GM18951 (cell line): ENCODE data around the gene ZNF101.
"Not testable (repeated sequence)": the region's sequence is repeated elsewhere in the genome, so short reads cannot be mapped to it uniquely, and the experiment has no call there.

Experiments used
- POLR2A ChIP-seq: IDR thresholded peaks from 4 replicates; pipeline ENCODE4 v1.6.1; 2011; ENCODE audit warnings: mild to moderate bottlenecking; ENCODE audit not compliant: insufficient read length, insufficient read depth; ENCODE audit errors: extremely low read depth
- in situ Hi-C: fragments of 300-500 bp; cut with MboI; formaldehyde crosslinking; loops from one replicate; pipeline ENCODE4 v1.12.0; 2022; ENCODE audit warnings: low sequenced_read_pairs, mixed read lengths, inconsistent platforms; ENCODE audit not compliant: unreplicated experiment

The ZNF101 gene

DNA sequence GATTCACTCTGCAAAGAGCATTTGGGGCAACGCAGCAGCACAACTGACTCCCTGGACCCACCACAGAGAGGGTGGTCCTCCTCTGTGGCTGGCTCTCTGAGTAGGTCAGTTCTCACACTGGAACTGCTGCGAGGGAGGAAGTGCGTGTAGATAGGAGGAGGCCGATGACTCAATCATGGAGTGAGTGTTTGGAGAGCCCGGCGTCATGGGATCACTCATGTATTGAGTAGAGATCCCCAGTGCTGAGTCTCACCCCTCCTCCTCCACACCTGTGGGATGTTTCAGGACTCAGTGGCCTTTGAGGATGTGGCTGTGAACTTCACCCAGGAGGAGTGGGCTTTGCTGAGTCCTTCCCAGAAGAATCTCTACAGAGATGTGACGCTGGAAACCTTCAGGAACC, 8.9 kb downstream of the ZNF101 start:
- TF ChIP-seq POLR2A: no peak
- in situ Hi-C loops: no loop called here

DNA sequence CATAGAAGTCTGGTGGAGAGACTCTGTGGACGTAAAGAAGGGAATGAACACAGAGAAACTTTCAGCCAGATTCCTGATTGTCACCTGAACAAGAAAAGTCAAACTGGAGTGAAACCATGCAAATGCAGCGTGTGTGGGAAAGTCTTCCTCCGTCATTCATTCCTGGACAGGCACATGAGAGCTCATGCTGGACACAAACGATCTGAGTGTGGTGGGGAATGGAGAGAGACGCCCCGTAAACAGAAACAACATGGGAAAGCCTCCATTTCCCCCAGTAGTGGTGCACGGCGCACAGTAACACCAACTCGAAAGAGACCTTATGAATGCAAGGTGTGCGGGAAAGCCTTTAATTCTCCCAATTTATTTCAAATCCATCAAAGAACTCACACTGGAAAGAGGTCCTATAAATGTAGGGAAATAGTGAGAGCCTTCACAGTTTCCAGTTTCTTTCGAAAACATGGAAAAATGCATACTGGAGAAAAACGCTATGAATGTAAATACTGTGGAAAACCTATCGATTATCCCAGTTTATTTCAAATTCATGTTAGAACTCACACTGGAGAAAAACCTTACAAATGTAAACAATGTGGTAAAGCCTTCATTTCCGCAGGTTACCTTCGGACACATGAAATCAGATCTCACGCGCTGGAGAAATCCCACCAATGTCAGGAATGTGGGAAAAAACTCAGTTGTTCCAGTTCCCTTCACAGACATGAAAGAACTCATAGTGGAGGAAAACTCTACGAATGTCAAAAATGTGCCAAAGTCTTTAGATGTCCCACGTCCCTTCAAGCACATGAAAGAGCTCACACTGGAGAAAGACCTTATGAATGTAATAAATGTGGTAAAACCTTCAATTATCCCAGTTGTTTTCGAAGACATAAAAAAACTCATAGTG, 10.8 kb downstream of the ZNF101 start:
- in situ Hi-C loops: no loop called here
- no peak for TF ChIP-seq POLR2A

DNA sequence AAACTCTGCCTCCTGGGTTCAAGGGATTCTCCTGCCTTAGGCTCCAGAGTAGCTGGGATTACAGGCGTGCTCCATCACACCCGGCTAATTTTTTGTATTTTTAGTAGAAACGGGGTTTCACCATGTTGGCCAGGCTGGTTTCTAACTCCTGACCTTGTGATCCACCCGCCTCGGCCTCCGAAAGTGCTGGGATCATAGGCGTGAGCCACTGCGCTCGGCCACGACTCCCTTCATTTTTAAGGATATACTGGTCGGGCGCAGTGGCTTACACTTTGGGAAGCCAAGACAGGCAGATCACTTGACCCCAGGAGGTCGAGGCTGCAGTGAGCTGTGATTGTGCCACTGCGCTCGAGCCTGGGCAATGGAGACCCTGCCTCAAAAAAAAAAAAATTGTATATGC, 17.5 kb downstream of the ZNF101 start:
- in situ Hi-C loops: not testable (repeated sequence)

DNA sequence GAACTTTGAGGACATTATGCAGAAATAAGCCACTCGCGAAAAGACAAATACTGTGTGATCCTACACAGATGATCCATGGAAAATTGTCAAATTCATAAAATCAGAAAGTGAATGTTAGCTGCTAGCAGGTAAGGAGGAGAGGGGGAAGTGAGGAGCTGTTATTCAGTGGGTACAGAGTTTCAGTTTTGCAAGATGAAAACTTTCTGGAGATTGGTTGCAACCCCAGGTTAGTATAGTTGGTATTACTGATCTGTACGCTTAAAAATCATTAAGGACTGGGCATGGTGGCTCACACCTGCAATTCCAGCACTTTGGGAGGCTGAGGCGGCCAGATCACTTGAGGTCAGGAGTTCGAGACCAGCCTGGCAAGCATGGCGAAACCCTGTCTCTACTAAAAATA, 17.9 kb downstream of the ZNF101 start:
- no peak for TF ChIP-seq POLR2A
- in situ Hi-C loops: no loop called here

DNA sequence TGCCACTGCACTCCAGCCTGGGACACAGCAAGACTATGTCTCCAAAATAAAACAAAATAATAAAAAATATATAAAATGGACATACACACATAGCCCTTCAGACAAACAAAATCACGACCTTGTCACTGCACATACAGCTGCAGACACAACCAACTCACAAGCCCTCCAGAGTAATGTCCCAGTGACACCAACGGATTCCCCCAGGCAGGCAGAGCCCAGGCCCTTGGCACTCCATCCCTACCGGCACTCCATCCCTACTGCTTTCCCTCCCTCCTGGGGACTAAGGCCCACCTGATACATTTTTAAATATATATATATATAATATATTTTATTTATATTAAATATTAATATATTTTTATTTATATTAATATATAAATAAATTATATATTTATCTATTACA, 18.5 kb downstream of the ZNF101 start:
- in situ Hi-C loops: no loop called here
- TF ChIP-seq POLR2A: no peak

DNA sequence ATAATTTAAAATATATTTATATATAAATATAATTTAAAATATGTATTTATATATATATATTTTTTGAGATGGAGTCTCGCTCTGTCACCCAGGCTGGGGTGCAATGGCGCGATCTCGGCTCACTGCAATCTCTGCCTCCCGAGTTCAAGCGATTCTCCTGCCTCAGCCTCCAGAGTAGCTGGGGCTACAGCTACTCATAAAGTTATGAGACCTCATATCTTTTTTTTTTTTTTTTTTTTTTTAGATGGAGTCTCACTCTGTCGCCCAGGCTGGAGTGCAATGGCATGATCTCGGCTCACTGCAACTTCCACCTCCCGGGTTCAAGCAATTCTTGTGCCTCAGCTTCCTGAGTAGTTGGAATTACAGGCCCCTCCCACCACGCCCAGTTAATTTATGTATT, 20.4 kb downstream of the ZNF101 start:
- in situ Hi-C loops: not testable (repeated sequence)

DNA sequence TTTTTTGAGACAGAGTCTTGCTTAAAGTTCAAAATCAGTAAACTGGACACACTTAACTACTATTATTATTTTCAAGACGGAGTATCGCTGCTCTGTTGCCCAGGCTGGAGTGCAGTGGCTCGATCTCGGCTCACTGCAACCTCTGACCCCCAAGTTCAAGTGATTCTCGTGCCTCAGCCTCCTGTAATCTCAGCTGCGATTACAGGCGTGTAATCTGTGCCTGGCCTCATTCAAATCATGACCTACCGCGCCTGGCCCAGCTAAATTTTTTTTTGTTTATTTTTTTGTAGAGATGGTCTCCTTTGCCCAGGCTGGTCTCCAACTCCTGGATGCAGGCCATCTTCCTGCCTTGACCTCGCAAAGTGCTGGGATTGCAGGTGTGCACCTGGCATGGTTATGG, 23.0 kb downstream of the ZNF101 start:
- TF ChIP-seq POLR2A: no peak
- in situ Hi-C loops: no loop called here

DNA sequence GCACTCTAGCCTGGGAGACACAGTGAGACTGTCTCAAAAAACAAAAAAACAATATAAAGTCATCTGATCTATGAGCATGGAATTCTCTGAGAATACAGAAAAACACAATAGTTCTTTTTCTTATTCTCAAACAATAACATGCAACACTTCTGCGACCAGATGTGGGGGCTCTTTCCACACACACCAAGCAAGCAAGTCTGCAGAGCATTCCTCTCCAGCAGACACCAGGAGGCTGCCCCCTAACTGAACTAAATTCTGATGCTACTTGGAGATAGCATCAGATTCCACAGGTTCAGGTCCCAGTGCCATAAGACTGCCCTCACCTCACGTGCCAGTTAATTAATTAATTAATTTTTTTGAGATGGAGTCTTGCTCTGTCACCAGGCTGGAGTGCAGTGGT, 27.7 kb downstream of the ZNF101 start:
- in situ Hi-C loops: no loop called here

DNA sequence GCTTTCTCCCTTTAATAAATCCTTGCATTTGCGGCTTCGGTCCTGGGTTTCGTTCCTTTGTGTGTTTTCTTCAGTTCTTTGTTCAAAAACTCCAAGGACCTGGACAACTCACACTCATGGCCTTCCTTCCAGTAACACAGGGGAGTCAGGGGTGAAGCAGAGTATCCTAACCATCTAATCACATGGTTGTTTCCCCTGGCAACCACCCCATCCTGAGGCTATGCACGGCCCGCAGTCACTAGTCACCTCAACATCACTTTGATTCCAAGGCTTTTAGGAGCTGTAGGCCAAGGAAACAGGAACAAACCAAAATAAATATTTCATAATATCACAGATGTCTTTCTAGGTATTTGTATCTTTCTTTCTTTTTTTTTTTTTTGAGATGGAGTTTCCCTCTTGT, 28.9 kb downstream of the ZNF101 start:
- in situ Hi-C loops: no loop called here
- TF ChIP-seq POLR2A: no peak

More for the DNA sequence above, 27.7 kb downstream of the ZNF101 start:
- TF ChIP-seq POLR2A: no peak

DNA sequence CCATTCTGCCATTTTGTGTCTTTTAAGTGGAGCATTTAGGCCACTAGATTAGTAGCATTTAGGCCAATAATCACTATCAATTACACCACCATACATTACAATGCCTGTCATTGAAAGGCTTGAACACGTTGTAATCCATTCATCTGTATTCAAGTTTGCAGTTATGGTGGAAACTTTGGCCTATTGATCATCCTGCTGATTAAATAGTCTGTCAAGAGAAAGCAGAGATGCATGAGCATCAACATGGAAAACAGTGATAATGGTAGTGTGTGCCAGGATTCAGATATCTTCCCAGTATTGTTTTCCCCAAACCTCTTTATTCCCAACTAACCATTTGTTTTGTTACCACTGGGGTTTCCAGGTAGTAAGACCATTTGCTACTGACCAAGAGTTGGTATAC, 31.9 kb downstream of the ZNF101 start:
- in situ Hi-C loops: not testable (repeated sequence)

DNA sequence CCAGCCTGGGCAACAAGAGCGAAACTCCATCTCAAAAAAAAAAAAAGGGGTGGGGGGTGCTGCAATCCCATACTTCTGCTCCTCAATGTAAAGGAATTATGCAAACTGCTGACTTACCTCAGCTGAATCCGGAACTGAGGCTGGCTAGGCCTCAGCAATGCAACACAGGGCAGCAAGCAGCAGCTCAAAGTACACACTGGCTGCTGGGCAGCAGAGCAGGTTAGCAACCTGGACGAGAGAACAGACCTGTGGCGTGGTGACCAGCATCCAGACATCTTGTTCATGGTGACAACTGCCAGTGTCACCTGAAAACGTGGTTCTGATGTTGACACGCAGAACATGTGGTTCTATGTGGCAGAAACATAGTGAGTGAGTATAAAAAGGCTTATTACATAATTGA, 36.2 kb downstream of the ZNF101 start:
- no peak for TF ChIP-seq POLR2A
- in situ Hi-C loops: no loop called here

DNA sequence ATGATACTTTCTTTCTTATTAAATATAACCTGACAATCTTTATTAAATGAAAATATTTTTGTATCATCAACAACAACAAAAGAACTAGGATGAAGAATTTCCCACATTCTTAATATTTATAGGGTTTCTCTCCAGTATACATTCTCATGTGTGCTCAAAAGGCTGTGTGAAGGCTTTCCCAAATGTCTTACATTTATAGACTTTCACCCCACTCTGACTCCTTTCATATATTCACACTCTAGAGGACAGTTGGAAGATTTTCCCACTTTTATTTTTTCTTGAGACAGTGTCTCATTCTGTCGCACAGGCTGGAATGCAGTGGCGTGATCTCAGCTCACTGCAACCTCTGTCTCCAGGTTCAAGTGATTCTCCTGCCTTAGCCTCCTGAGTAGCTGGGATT, 41.9 kb downstream of the ZNF101 start:
- in situ Hi-C loops: no loop called here
- no peak for TF ChIP-seq POLR2A

DNA sequence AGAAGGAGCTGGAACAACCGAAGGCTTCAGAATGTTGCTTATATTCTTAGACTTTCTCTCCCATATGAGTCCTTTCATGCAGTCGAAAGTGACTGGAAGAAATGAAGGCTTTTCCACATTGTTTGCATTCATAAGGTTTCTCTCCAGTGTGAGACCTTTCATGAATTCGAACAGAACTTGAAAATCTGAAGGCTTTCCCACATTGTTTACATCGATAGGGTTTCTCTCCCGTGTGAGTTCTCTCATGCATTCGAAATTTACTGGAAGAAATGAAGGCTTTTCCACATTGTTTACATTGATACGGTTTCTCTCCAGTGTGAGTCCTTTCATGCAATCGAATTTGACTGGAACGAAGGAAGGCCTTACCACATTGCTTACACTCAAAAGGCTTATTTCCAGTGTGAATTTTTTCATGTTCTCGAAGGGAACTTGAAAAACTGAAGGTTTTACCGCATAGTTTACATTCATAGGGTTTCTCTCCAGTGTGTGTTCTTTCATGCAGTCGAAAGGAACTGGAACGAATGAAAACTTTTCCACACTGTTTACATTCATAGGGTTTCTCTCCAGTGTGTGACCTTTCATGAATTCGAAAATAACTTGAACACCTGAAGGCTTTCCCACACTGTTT, 42.8 kb downstream of the ZNF101 start:
- TF ChIP-seq POLR2A: no peak
- in situ Hi-C loops: no loop called here
